ENCODE measurements around the gene ABHD16A. TPM values are rescaled to one million over a fixed set of nuclear protein-coding genes. Genes with fewer than 3 reads are reported as not detected.

Gene ABHD16A
- total RNA-seq, 1 donor from 2014 or later: 26.9 TPM

DNA sequence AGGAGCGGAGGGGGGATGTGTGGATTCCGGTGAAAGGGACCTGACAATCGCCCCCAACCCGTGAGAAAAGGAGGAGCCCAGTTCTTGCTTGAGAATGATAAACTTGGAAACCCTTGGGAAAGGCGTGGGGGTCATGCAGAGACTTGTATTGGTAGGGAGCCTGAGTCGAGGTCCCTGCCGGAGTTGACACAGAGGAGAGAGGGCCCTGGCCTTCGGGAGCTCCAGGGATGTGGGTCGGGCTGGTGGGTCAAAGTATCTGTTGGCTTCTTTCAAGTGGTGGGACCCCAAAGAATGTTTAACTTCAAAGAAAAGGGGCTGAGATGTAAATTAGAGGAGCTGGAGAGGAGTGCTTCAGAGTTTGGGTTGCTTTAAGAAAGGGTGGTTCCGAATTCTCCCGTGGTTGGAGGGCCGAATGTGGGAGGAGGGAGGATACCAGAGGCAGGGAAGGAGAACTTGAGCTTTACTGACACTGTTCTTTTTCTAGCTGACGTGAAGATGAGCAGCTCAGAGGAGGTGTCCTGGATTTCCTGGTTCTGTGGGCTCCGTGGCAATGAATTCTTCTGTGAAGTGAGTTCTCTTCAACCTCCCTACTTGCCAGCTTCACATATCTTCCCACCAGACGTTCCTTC is 36.7 kb downstream of the ABHD16A start:
- intact Hi-C loops (cut with DNase I): no loop called here
- no peak for DNase-seq (ENCODE audit: low spot score)

DNA sequence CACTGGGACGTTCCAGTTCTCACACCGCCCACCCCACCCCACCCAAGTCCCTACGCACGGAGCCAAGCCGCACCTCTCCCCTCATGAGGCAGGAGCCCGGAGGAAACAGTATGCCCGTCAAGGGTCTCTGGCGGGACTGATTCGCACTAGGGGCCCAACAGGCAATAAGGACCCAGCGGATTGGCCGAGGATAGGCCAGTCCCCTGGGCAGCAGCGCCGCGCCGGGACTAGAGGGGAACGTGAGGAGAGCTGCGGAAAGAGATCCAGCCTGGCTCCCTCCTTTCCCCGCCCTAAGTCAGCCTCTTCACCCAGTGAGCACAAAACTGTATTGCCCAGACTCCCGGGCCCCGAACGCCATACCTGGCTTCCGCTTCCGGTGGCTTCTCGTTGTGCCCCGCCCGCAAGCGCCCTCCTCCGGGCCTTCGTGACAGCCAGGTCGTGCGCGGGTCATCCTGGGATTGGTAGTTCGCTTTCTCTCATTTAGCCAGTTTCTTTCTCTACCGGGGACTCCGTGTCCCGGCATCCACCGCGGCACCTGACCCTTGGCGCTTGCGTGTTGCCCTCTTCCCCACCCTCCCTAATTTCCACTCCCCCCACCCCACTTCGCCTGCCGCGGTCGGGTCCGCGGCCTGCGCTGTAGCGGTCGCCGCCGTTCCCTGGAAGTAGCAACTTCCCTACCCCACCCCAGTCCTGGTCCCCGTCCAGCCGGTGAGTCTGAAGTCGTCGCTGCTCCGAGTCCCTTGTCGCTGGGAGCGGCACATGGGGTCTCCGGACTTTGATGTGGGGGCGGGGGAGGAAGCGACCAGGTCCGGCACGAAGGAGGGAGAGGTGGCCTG is 37.4 kb downstream of the ABHD16A start, which contains the start of gene CSNK2B:
Gene CSNK2B, plus strand, starts transcription at position 580 of the 836 bp plus-strand sequence. CDS start 752 bp downstream, outside the sequence.
- peak; percentile 100 for DNase-seq (ENCODE audit: low spot score)
- intact Hi-C loops (cut with DNase I): loop anchor here (1.0 to 2.0 kb wide), 2 partner anchors 13 to 45 kb away; partner anchors contain the start of genes BAG6 and PRRC2A

DNA sequence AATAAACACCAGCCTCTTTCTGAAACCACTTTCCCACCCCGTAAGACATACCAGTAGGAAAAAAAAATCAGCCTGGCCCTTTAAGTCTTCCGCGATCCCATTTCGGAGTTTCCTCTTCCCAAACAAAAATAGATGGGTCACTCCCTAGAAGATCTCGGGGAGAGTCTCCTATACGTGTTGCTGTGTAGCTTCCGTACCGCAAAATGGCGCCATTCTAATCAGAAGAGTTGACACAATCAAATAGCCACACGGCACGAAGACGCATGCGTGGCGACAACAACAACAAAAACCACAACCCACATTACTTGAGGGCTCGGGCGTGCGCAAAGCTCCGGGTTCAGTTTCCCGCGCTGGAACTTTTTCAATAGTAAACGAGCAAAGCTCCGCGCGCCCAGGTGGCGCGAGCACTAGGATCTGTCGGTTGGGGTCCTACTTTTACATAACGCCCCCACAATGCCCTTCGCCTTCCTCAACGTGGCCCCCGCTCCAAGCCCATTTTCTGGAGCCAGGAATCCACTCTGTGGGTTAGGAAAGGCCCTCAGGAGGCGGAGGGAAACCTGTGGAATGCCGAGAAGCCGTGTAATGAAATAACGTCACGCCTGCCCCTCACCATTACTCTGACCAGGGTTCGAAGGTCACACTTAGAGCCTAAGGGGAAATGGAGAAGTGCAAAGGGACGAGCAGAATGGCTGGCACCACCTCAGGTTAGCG is 38.2 kb downstream of the ABHD16A start, which contains the start of gene GPANK1:
Gene GPANK1, minus strand, starts transcription at position 208 of the 711 bp plus-strand sequence. CDS start 519 bp downstream, outside the sequence.
- intact Hi-C loops (cut with DNase I): loop anchor here (1.0 to 2.0 kb wide), 2 partner anchors 13 to 44 kb away; partner anchors contain the start of genes BAG6 and PRRC2A
- peak; percentile 96 for DNase-seq (ENCODE audit: low spot score)

DNA sequence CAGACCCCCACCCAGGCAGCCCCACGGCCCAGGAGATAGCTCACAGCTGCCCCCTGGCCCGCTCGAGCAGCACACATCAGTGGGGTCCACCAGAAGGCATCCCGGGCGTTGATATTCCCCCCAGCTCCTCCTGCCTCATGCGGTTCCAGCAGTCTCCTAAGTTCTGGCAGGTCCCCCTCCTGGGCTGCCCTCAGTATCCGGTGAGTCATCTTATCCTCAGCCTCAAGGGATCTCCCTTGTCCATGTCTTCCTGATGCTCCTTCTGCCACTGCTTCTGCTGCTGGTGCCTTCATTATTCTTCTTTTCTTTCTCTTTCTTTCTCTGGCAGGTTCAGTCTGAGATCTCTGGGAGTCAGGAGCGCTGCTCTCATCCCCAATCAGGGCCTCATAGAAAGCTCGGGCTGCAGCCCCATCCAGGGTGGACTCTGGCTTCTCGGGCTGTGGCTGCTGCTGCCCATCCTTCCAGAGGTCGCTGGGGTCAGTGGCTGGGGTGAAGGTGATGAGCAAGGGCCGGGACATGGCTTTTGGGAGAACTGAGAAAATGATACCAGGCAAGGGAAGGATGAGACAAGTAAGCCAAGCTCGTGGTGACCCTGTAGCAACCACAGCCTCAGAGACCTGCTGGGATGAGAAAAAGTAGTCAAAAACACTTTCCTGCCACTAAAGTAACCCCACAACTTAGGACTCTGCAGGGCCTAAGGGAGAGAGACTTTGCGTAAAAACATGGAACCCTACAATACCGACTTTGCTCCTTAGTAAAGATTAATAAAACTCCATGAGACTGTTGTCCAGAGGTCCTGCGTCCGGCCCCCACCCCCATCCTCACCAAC is 38.9 kb downstream of the ABHD16A start:
- intact Hi-C loops (cut with DNase I): loop anchor here (2.0 kb wide), 1 partner anchor 43 kb away; the partner anchor contains the start of gene PRRC2A
- DNase-seq (ENCODE audit: low spot score): no peak

DNA sequence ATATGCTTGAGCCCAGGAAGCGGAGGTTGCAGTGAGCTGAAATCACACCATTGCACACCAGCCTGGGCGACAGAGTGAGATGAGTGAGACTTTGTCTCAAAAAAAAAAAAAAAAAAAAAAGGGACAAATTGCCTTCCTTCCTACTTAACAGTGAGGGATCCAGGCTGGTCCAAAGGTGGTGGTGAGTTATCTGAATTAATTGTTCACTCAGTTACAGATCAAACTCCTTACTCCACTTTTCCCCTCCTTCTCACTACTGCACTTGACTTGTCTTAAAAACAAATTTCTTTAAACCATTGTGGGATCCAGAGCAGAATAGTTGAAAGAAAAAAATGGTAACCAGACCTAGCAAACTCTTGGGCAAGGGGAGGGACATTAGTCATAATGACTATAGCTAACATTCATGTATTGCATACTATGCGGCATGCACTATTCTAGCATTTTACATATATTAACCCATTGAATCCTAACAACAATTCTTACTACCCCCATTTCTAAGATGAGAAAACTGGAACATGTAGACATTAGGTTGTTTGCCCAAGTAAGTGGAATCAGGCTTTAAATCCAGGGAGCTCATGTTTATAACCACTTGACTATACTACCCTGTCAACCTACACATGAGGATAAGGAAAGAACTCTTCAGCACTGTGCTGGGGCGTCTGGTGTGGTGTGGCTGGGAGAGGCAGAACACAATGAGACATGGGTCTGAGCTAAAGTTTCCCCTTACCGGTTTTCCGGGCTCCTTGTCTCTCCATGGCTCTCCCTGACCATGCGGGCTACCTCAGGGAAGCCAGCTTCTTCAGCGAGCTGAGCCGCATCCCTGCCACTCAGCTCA is 39.8 kb downstream of the ABHD16A start:
- intact Hi-C loops (cut with DNase I): no loop called here
- DNase-seq (ENCODE audit: low spot score): no peak

DNA sequence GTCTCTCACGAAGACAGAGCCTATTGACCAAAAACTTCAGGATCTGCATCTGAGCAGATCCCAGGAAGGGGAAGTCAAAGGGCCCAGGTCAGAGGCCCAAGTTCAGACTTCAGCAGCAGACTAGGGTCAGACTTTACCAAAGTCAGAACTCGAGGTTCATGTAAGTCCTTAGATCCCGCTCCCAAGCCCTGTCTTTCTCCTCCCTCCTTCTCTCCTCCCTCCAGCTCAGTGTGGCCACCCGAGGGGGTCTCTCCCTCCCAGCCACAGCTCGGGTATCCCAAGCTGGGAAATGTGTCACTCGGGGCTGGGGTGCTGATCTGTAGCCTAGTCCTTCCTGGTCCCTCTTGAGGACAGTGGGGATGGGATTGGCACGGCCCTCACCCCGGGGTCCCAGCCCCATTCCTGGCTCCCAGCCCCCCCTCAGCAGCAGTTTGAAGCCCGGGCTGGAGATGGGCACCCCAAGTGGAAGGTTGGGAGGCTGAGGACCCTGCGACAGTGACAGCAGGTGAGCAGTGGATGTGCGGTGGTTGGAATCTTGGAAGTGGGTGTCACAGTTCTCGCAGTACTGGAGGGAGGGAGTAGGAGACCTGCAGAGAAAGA is 40.9 kb downstream of the ABHD16A start:
- intact Hi-C loops (cut with DNase I): no loop called here
- DNase-seq (ENCODE audit: low spot score): no peak

DNA sequence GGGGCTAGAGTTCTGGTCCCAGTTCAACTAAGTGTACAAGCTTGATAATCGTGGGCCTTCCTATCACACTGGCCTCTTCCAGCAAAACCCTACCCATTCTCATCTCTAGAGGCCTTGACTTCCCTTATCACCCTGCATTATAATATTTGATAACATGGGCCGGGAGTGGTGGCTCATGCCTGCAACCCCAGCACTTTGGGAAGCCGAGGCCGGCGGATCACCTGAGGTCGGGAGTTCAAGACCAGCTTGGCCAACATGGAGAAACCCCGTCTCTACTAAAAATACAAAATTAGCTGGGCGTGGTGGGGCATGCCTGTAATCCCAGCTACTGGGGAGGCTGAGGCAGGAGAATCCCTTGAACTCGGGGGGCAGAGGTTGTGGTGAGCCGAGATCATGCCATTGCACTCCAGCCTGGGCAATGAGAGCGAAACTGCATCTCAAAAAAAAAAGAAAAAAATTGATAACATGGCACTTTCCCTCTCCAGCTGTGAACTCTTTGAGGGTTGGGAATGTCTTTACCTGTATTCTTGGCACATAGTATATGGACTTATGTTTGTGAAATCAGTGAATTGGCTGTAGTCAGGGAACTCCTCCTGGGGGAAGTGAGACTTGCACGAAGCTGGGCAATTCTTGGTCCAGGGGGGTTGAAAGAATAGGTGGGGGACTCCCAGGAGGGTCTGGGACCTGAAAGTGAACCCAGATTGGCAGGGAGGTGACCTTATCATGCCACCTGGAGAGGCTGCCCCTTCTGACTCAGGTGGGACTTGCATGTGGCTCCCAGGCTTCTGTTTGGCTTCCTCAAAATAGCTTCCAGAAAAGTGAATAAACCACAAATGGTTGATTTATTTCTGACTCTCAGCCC is 41.6 kb downstream of the ABHD16A start:
- intact Hi-C loops (cut with DNase I): no loop called here
- no peak for DNase-seq (ENCODE audit: low spot score)

DNA sequence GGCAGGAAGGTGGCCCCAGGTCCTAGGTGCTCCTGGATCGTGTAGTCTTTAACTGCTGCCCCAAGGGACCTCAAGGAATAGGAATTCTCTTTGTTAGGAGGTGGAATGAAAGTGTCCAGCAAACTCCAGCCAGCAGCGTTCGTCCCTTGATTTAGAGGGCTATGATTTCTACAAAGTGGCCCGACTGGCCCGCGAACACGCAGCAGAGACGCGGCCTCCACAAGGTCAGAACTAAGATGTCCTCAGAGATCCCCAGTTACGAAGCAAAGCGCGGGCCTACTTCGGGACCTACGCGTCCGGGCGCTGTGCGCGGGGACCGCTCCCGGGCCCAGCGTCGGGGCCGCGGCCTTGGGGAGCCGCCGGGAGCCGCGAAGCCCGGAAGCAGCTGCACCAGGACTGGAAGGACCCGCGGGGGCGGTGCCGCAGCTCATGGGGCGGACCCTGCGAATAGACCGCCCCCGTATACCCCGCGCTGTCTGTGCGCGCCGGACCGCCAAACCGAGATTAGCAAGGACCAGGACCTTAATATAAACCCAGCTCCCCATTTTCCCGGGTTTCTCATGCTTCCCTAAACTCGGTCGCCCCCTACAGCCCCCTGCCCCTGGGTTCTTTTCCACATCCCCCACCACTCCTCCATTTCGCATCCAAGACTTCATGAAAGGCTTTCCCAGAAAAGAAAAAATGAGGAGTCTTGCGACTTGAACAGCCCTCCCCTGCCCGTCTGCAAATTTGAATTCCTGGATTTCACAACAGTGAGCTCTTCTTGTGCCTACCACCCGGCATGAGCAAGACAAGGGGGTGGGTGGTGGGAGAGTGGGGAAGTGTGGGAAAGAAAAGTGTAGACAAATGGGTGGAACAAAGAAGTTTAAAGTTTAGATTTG is 42.5 kb downstream of the ABHD16A start, which contains the start of gene C6orf47:
Gene C6orf47, minus strand, starts transcription at position 398 of the 881 bp plus-strand sequence. CDS start 831 bp downstream, outside the sequence.
- peak; percentile 94 for DNase-seq (ENCODE audit: low spot score)
- intact Hi-C loops (cut with DNase I): no loop called here

DNA sequence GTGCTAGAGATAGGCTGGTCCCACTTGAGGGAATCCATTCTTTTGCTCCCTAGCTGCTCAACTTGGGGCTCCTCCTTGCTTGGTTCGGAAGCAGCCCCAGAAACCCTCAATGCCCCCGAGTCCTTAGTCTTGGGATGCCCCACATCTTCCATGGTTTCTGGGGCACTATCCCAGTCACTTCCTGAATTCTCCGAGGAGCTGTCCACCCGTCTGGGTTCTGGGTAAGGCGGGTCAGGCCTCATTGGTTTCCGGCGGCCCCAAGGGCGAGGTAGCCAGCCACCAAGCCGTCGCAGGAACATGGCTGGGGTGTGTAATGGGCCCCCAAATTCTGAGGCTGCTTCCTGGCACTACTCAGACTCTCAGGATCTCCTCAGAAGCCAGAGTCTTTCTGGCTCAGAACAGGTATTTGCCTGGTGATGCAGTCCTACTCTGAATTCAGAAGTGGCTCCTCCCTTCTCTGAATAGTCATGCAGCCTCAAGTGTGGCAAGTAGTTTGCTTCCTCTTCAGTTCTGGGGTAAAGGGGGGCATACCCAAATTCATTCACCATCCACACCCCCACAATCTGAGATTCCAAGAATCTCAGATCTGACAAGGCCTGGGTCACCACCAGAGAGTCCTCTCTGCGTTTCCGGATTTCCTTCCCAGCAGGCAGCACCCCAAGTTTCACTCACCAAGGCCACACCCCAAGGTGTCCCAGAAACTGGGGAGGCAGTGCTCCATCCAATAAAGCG is 43.3 kb downstream of the ABHD16A start:
- intact Hi-C loops (cut with DNase I): no loop called here
- DNase-seq (ENCODE audit: low spot score): no peak

DNA sequence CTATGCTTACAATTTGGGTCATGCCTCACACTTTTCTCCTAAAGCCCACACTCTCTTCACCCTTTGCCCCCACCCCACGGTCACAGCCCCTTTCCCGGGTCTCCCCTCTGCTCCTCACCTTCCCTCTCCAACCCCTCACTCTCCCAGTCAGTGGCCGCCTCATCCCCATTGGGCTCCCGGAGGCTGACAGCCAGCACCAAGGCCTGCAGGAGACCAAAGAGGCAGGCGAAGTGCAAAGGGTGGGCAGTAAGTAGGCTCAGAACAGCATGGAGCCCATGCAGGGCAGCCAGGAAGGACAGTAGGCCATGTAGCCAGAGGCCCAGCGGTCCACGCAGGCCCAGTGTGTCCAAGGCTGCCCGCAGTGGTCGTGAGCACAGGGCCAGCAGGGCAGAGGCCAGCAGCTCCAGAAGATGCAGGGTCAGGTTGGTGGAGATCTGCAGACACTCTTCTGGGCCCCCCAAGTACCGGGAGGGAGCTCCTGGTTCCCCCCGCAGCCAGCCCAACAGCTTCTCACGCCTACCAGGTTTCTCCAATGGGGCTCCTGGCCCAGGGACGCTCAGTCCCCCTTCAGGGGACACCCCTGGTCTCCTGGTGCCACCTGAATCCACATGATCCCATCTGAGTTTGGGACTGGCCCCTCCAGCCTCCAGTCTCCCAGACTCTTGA is 44.0 kb downstream of the ABHD16A start:
- no peak for DNase-seq (ENCODE audit: low spot score)
- intact Hi-C loops (cut with DNase I): no loop called here

DNA sequence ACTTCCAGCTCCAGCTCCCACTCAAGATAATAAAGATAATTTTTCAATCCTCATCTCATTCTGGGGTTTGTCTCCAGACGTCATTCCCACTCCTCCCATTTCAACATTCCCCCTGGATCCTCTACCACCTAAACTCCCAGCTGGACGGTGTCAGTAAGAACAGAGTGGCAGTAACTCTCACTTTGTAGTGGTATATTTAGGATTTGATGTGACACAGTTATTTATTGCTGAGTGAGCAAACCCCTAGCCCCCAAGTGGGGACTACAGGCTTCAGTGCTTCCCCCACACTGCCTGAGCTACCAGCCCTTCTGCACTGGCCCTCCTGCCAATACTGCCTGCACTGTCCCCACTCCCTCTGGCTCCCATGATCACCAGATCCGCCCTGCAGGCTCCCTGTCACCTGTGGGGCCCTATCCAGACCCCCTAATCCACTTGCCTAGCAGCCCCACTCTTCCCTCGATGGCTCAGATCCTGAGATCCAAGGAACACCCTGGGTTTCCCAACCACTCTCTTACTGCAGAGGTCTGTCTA is 44.9 kb downstream of the ABHD16A start:
- DNase-seq (ENCODE audit: low spot score): no peak
- intact Hi-C loops (cut with DNase I): no loop called here

DNA sequence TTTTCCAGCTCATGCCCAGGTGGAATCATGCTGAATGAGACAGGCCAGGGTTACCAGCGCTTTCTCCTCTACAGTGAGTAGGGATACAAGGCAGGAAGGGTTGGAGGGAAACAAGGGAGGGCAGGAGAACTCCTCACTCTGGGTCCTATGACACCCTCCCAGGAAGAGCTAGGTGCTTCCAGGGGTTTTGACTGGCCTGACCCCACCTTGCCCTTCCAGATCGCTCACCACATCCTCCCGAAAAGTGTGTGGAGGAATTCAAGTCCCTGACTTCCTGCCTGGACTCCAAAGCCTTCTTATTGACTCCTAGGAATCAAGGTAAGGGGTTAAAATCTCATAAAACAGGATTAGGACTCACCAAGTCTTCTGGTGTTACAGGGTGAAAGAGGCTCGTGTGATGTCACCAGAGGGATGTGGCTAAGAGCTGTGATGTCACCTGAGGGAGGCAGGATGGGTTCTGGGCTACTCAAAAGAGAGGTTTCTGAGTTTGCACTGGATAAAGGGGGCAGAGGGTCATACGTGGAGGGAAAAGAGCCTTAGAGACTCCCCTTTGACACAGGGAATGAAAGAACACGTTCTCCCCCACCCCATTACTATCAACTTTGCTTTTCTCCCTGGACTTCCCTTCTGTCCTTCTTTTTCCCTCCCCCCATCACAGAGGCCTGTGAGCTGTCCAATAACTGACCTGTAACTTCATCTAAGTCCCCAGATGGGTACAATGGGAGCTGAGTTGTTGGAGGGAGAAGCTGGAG is 45.5 kb downstream of the ABHD16A start:
- intact Hi-C loops (cut with DNase I): no loop called here
- DNase-seq (ENCODE audit: low spot score): no peak

DNA sequence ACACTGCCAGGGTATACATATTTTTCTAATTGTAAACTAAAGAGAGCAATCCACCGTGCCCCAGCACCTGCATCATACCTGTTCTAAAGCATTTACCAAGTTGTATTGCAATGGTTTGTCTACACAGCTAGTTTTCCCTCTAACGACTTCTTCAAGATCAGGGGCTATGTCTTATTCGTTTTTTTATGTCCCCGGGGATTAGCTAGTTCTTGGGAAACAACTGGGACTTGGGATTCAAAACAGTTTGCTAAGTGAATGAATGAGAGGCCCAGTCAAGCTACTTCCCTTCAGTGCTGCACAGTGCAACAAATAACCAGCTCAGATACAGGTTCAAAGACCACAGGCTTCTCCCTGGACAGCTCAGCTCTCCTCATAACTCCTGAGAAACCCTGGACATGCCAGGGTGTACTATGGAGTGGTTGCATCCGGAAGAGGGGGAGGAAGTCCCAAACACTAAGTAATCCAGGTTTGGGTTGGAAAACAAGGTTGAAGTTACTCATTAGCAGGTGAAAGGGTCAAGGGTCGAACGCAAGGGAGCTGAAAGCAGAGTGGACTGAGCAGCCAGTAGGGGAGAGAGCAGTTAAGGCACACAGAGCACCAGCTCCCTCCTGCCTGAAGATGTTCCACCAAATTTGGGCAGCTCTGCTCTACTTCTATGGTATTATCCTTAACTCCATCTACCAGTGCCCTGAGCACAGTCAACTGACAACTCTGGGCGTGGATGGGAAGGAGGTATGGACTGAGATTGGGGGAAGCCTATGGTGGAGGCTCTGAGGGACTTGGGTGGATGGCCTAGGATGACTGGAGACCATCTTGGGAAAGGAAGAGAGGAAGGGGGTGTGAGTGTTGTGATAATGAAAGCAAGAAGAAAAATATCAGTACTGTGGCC is 47.5 kb downstream of the ABHD16A start, which contains the start of gene APOM:
Gene APOM, plus strand, starts transcription at position 546 of the 889 bp plus-strand sequence. Its CDS starts 73 bp downstream, at position 619.
- no peak for DNase-seq (ENCODE audit: low spot score)
- intact Hi-C loops (cut with DNase I): no loop called here

Measured in cardiac septum (tissue), 1 donor.